Gastroesophageal sphincter (tissue), 4 donors: ENCODE data around the gene IGFBP6. TPM values are rescaled to one million over a fixed set of nuclear protein-coding genes. Genes with fewer than 3 reads are reported as not detected.

Source experiments
- ATAC-seq: fragments of 150-250 bp; one replicate; pipeline ENCODE4 v1.9.1; 2016; ENCODE audit warnings: mild to moderate bottlenecking, moderate library complexity
- H3K27ac ChIP-seq, 4 donors: fragments of 200-600 bp; sonication (generic) in 3 of 4; 1 replicate in 3 of 4; 2 replicates in 1 of 4; pipeline ENCODE4 v1.5.1; 2016 to 2019
- H3K27me3 ChIP-seq: fragments of 200-600 bp; sonication (generic); one replicate; pipeline ENCODE4 v1.5.1; 2019
- H3K36me3 ChIP-seq, 2 donors: fragments of 200-600 bp; sonication (generic); one replicate each; pipeline ENCODE4 v1.5.1; 2019; ENCODE audit warnings: control low read depth in 1 of 2
- H3K4me1 ChIP-seq, 3 donors: fragments of 200-600 bp; sonication (generic); 1 replicate in 2 of 3; 2 replicates in 1 of 3; pipeline ENCODE4 v1.5.1; 2016 to 2019; ENCODE audit warnings: control low read depth in 2 of 3
- H3K4me3 ChIP-seq, 2 donors: fragments of 200-600 bp; sonication (generic); one replicate each; pipeline ENCODE4 v1.5.1; 2019; ENCODE audit warnings: mild to moderate bottlenecking in 1 of 2, moderate library complexity in 1 of 2
- H3K9me3 ChIP-seq, 3 donors: fragments of 200-600 bp; sonication (generic); one replicate each; pipeline ENCODE4 v1.5.1; 2017 to 2019; ENCODE audit warnings: control low read depth in 2 of 3
- CTCF ChIP-seq, 4 experiments: fragments of 200-600 bp in 2 of 4; fragments of 450-650 bp in 2 of 4; sonication (generic) in 1 of 4; IDR thresholded peaks; one replicate each; pipeline ENCODE4 v1.5.1; 2017 to 2019; ENCODE audit warnings: antibody characterized with exemption in 4 of 4, mild to moderate bottlenecking in 2 of 4, moderate library complexity in 2 of 4
- EP300 ChIP-seq: sonication (generic); formaldehyde crosslinking; IDR thresholded peaks from one replicate; pipeline ENCODE4 v1.6.1; 2017; ENCODE audit warnings: antibody characterized with exemption, mild to moderate bottlenecking
- POLR2A ChIP-seq, 2 donors: fragments of 450-650 bp; IDR thresholded peaks; one replicate each; pipeline ENCODE4 v1.6.1; 2017; ENCODE audit warnings: antibody characterized with exemption in 2 of 2, mild to moderate bottlenecking in 2 of 2, moderate library complexity in 1 of 2
- POLR2AphosphoS5 ChIP-seq: sonication (generic); formaldehyde crosslinking; IDR thresholded peaks from one replicate; pipeline ENCODE4 v1.6.1; 2017; ENCODE audit warnings: antibody characterized with exemption
- WGBS, 2 donors: methylation state at CpG; one replicate each; pipeline ENCODE4 v1.1.5; 2018; ENCODE audit warnings: low coverage in 1 of 2; 5-methylcytosine and 5-hydroxymethylcytosine counted together
- total RNA-seq, 4 donors: library from RNA; depleted of rRNA; stranded (reverse); fragments of >200 nt; gene quantifications; one replicate each; pipeline ENCODE4 v1.1.0, GENCODE V29; 2016

IGFBP6 gene
- total RNA-seq, 4 donors from 2014 or later: 632 to 1,838 (median 914) TPM

- peaks cover 0 to 96% (median 54%) of the 10 kb centered on the region in 3 donors for H3K4me1 ChIP-seq
- peaks cover 0 to 52% of the 10 kb centered on the region in 2 donors for H3K36me3 ChIP-seq
- 11 to 80% methylated on average over 2 to 7 of the region's 16 CpGs for WGBS, 2 donors
- TF ChIP-seq POLR2AphosphoS5 (no peak), CTCF (IDR thresholded peaks at IDR 0.05) (peak in 3 of 4 experiments; percentile 69 to 81 (median 77))
- no peaks in the 10 kb centered on the region for H3K27me3 ChIP-seq
- H3K9me3 ChIP-seq: no peaks in the 10 kb centered on the region
- no peak for ATAC-seq
- H3K4me3 ChIP-seq: peak overlapping the region; percentile 41 to 85
- peak overlapping the region; percentile 90 to 100 (median 99) for H3K27ac ChIP-seq
Measured at GRCh38 chr12:53053218-53054111, 44.0 kb upstream of the IGFBP6 start.

DNA sequence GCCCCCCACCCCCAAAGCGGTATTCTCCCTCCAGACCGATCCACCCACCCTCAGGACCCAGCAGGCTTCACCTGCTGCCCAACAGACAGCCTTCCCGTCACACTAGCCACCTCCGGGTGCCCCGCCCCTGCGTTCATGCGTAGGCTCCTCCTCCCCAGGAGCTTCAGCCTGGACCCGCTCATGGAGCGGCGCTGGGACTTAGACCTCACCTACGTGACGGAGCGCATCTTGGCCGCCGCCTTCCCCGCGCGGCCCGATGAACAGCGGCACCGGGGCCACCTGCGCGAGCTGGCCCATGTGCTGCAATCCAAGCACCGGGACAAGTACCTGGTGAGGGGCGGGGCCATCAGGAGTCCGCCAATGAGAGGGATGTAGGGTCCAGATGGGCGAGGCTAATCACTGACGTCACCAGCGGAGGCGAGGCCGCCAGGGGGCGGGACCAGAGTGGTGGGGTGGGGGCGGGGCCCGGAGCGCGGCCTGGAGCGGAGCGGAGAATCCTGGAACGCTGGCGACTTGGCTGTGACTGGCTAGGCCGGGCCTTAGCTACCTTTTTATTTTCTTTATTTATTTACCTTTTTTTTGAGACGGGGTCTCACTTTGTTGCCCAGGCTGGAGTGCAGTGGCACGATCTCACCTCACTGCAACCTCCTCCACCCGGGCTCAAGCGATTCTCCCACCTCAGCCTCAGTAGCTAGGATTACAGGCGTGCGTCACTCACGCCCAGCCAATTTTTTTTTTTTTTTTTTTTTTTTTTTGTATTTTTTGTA lies 43.2 kb upstream of the IGFBP6 start:
- Histone ChIP-seq H3K4me3 (peak overlapping the region; percentile 41 to 85), H3K27me3 (no peaks in the 10 kb centered on the region), H3K36me3 (peaks cover 0 to 60% of the 10 kb centered on the region in 2 donors), H3K9me3 (no peaks in the 10 kb centered on the region), H3K27ac (peak overlapping the region; percentile 90 to 100 (median 99)), H3K4me1 (peaks cover 0 to 96% (median 46%) of the 10 kb centered on the region in 3 donors)
- 0 to 29% methylated on average over 7 to 16 of the region's 48 CpGs for WGBS, 2 donors
- TF ChIP-seq POLR2A (IDR thresholded peaks at IDR 0.05) (peak; percentile 43 to 76), EP300 (no peak), POLR2AphosphoS5 (peak; percentile 64), CTCF (IDR thresholded peaks at IDR 0.05) (peak in 1 of 4 experiments; percentile 7)
- peak; percentile 73 for ATAC-seq

DNA sequence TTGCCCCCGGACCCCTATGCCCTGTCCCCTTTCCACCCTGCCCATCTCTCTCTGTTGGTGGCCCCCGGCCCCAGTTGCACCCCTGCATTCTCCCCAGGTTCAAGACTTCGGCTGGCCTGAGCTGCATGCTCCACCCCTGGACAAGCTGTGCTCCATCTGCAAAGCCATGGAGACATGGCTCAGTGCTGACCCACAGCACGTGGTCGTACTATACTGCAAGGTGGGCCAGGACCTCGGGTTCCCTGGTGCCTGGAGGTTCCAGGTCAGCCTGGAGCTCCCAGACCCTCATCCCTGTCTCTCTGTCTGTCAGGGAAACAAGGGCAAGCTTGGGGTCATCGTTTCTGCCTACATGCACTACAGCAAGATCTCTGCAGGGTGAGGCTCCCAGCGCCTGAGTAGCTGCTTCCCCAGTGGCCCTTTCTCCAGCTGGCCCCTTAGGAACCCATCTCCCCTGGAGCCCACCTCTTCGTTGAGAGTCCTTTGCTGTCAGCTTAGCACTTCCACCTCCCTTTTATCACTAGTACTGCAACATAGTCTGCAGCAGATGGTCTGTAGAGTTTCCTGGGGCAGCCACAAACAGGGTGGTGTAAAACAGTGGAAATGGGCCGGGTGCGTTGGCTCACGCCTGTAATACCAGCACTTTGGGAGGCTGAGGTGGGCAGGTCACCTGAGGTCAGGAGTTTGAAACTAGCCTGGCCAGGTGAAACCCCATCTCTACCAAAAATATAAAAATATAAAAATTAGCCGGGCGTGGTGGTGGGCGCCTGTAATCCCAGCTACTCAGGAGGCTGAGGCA lies 41.8 kb upstream of the IGFBP6 start:
- H3K36me3 ChIP-seq: peaks cover 0 to 74% of the 10 kb centered on the region in 2 donors
- H3K27me3 ChIP-seq: no peaks in the 10 kb centered on the region
- no peaks in the 10 kb centered on the region for H3K9me3 ChIP-seq
- peak overlapping the region in 3 of 4 donors; percentile 99 to 100 (median 99) for H3K27ac ChIP-seq
- TF ChIP-seq POLR2AphosphoS5 (no peak), CTCF (IDR thresholded peaks at IDR 0.05) (no peak), POLR2A (IDR thresholded peaks at IDR 0.05) (no peak), EP300 (no peak)
- no peak overlapping the region for H3K4me3 ChIP-seq
- ATAC-seq: no peak
- peaks cover 0 to 96% (median 44%) of the 10 kb centered on the region in 3 donors for H3K4me1 ChIP-seq
- WGBS, 2 donors: 84 to 89% methylated on average over 5 to 7 of the region's 15 CpGs

- WGBS, 2 donors: 82 to 84% methylated on average over 5 of the region's 5 CpGs
- peaks cover 0 to 96% (median 49%) of the 10 kb centered on the region in 3 donors for H3K4me1 ChIP-seq
- TF ChIP-seq POLR2A (IDR thresholded peaks at IDR 0.05): no peak
- TF ChIP-seq CTCF (IDR thresholded peaks at IDR 0.05): no peak
- no peak for TF ChIP-seq EP300
- no peak for TF ChIP-seq POLR2AphosphoS5
- peak overlapping the region in 3 of 4 donors; percentile 2 to 99 (median 99) for H3K27ac ChIP-seq
- peaks cover 0 to 80% of the 10 kb centered on the region in 2 donors for H3K36me3 ChIP-seq
- ATAC-seq: no peak
- no peak overlapping the region for H3K4me3 ChIP-seq
- no peaks in the 10 kb centered on the region for H3K27me3 ChIP-seq
- H3K9me3 ChIP-seq: no peaks in the 10 kb centered on the region
Measured at GRCh38 chr12:53056296-53056695, 41.2 kb upstream of the IGFBP6 start.
